B cell (primary cell): ENCODE results near the gene SPTB. TPM values are rescaled to one million over a fixed set of nuclear protein-coding genes. Genes with fewer than 3 reads are reported as not detected.

Experiments
- ATAC-seq: fragments of 200-7000 bp; cut with Tn5 transposase; one replicate; pipeline ENCODE4 v1.10.0; 2021; ENCODE audit warnings: low read depth, mild to moderate bottlenecking, moderate number of reproducible peaks, moderate library complexity
- CTCF ChIA-PET: fragments of 350-600 bp; sonication (Branson Sonifier 250); formaldehyde crosslinking; loops from one replicate; lab custom pipeline; 2021; ENCODE audit warnings: antibody characterized with exemption, inconsistent platforms; lab: Charles Lee
- POLR2A ChIA-PET: fragments of 350-600 bp; sonication (Branson Sonifier 250); formaldehyde crosslinking; loops from one replicate; lab custom pipeline; 2021; ENCODE audit warnings: antibody characterized with exemption; lab: Charles Lee
- DNase-seq: peaks from one replicate; pipeline ENCODE4 v3.0.0; 2013
- H2AFZ ChIP-seq: 2 replicates; pipeline ENCODE4 v1.6.1; 2012; ENCODE audit warnings: mild to moderate bottlenecking, low read depth, low read length; ENCODE audit not compliant: insufficient read depth, poor library complexity, severe bottlenecking
- H3K27ac ChIP-seq, 2 donors: 1 replicate in 1 of 2; 2 replicates in 1 of 2; pipeline ENCODE4 v1.5.1; 2012 to 2013; ENCODE audit warnings: low read length in 2 of 2, mild to moderate bottlenecking in 2 of 2, moderate library complexity in 1 of 2
- H3K27me3 ChIP-seq, 4 experiments: fragments of 200-600 bp in 1 of 4; sonication (generic) in 1 of 4; replicated peaks in 1 of 4; 1 replicate in 2 of 4; 2 replicates in 2 of 4; pipeline versions ENCODE4 v1.6.1 to v1.7.0; 2013 to 2016; ENCODE audit warnings: low read length in 3 of 4, mild to moderate bottlenecking in 2 of 4, mixed read lengths in 1 of 4, moderate library complexity in 1 of 4; ENCODE audit not compliant: insufficient read depth in 4 of 4, control insufficient read depth in 3 of 4; ENCODE audit errors: control extremely low read depth in 1 of 4
- H3K36me3 ChIP-seq, 2 experiments: replicated peaks in 1 of 2; 1 replicate in 1 of 2; 2 replicates in 1 of 2; pipeline versions ENCODE4 v1.6.1 to v1.7.1; 2013; ENCODE audit warnings: low read length in 1 of 2; ENCODE audit not compliant: insufficient read depth in 2 of 2, control insufficient read depth in 1 of 2; ENCODE audit errors: control extremely low read depth in 1 of 2, extremely low read depth in 1 of 2
- H3K4me1 ChIP-seq, 2 donors: fragments of 200-600 bp in 1 of 2; sonication (generic) in 1 of 2; 1 replicate in 1 of 2; 2 replicates in 1 of 2; pipeline versions ENCODE4 v1.5.1 to v1.6.1; 2013 to 2017; ENCODE audit warnings: low read length in 2 of 2; ENCODE audit not compliant: control insufficient read depth in 2 of 2, insufficient read depth in 2 of 2
- H3K4me2 ChIP-seq: replicated peaks from 2 replicates; pipeline ENCODE3; 2012; ENCODE audit warnings: mild to moderate bottlenecking, low read depth, low read length; ENCODE audit not compliant: poor library complexity, severe bottlenecking
- H3K4me3 ChIP-seq, 5 experiments: fragments of 200-600 bp in 1 of 5; sonication (generic) in 1 of 5; 1 replicate in 3 of 5; 2 replicates in 2 of 5; pipeline versions ENCODE4 v1.5.1 to v1.7.0; 2011 to 2016; ENCODE audit warnings: low read length in 4 of 5, mild to moderate bottlenecking in 4 of 5, low read depth in 2 of 5, control low read depth in 1 of 5, moderate library complexity in 1 of 5; ENCODE audit not compliant: insufficient read depth in 1 of 5; ENCODE audit errors: control extremely low read depth in 1 of 5, extremely low read depth in 1 of 5
- H3K79me2 ChIP-seq: fragments of 200-600 bp; sonication (generic); one replicate; pipeline ENCODE4 v1.6.0; 2016; ENCODE audit warnings: low read length; ENCODE audit not compliant: control insufficient read depth, insufficient read depth
- H3K9ac ChIP-seq: fragments of 200-600 bp; sonication (generic); 2 replicates; pipeline ENCODE4 v1.6.1; 2017; ENCODE audit warnings: mild to moderate bottlenecking, low read length, moderate library complexity
- H3K9me3 ChIP-seq, 3 donors: one replicate each; pipeline versions ENCODE4 v1.6.1 to v1.7.1; 2013; ENCODE audit warnings: low read length in 2 of 3; ENCODE audit not compliant: control insufficient read depth in 2 of 3, insufficient read depth in 1 of 3; ENCODE audit errors: control extremely low read depth in 1 of 3
- H4K20me1 ChIP-seq: 2 replicates; pipeline ENCODE4 v1.6.0; 2012; ENCODE audit warnings: mild to moderate bottlenecking, low read length; ENCODE audit not compliant: insufficient read depth, control insufficient read depth, poor library complexity, severe bottlenecking
- H3K27ac Mint-ChIP-seq: one replicate; pipeline ENCODE4 v1.8.0; 2021; ENCODE audit warnings: mixed read lengths
- H3K27me3 Mint-ChIP-seq: one replicate; pipeline ENCODE4 v1.8.0; 2021; ENCODE audit warnings: mixed read lengths
- H3K4me1 Mint-ChIP-seq: one replicate; pipeline ENCODE4 v1.8.0; 2021; ENCODE audit warnings: mixed read lengths
- H3K4me3 Mint-ChIP-seq: one replicate; pipeline ENCODE4 v1.8.0; 2021; ENCODE audit warnings: mixed read lengths
- H3K9me3 Mint-ChIP-seq: one replicate; pipeline ENCODE4 v1.8.0; 2022; ENCODE audit warnings: mixed read lengths; ENCODE audit not compliant: insufficient read depth
- EZH2 ChIP-seq: IDR thresholded peaks from 2 replicates; pipeline ENCODE4 v1.6.1; 2012; ENCODE audit warnings: borderline replicate concordance, low read depth, mild to moderate bottlenecking, moderate library complexity, low read length; ENCODE audit not compliant: insufficient read depth, poor library complexity, severe bottlenecking
- WGBS: methylation state at CpG from one replicate; pipeline ENCODE4 v1.1.5; 2013; ENCODE audit warnings: missing lambda C conversion rate; ENCODE audit not compliant: insufficient coverage; 5-methylcytosine and 5-hydroxymethylcytosine counted together
- intact Hi-C: fragments of 100-400 bp; cut with micrococcal nuclease; formaldehyde crosslinking; loops from one replicate; pipeline ENCODE4 v1.10.0; 2022
- polyA plus RNA-seq: library from polyadenylated mRNA; depleted of rRNA; stranded (reverse); fragments of >200 nt; gene quantifications from 2 replicates; pipeline ENCODE4 v1.2.3, GENCODE V29; 2012
- total RNA-seq, 2 donors: library from RNA; stranded (reverse); fragments of 120-200 nt in 1 of 2; gene quantifications; 1 replicate in 1 of 2; 2 replicates in 1 of 2; pipeline versions ENCODE4 v1.2.3 to v1.2.4, GENCODE V29; 2013 to 2022
- TF ChIP-seq, protein P1 (sequence below): fragments of 200-600 bp; IDR thresholded peaks from one replicate; pipeline ENCODE4 v1.8.0; 2022; ENCODE audit warnings: antibody characterized with exemption, mild to moderate bottlenecking

The SPTB gene
- total and polyA plus RNA-seq, 2 donors (not counting 1 experiment from before 2014, with no cell fraction given), result 0.12 TPM; not detected in 1

DNA sequence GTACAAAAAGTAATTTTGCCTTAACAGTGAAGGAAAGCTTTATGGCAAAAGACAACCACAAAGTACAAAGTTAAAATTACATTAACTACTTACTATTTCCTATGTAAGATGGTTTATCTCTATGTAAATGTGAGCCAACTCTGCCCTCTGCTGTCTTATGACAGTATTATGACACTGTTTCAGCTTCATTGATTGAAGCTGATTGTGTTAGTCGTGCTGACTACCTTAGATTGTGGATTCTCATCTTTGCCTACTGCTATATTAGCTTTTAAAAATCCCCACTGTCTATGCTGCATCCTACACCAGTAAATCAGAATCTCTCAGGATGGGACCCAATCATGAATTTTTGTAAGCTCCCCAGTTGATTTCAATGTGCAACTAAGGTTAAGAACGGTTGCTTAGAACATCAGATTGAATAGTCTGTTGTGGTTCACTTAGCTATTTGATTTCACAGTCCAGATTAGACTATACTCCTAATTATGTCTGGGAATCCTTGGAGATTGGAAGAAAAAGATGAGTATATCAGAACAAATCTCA lies 12.2 kb upstream of the SPTB start:
- Mint-ChIP-seq H3K4me3 (no peak overlapping the region), H3K27ac (no peak overlapping the region), H3K27me3 (peaks cover 27% of the 10 kb centered on the region), H3K4me1 (no peaks in the 10 kb centered on the region), H3K9me3 (no peaks in the 10 kb centered on the region)
- H3K4me3 ChIP-seq, result no peak overlapping the region
- H3K36me3 ChIP-seq, result no peaks in the 10 kb centered on the region
- no peak overlapping the region for H3K4me2 ChIP-seq
- ATAC-seq (peak; percentile 65), DNase-seq (peak; percentile 63)
- POLR2A ChIA-PET, result no interaction called here
- H3K9ac ChIP-seq, result no peak overlapping the region
- no peaks in the 10 kb centered on the region for H3K79me2 ChIP-seq
- H4K20me1 ChIP-seq, result no peaks in the 10 kb centered on the region
- intact Hi-C loops, result loop anchor here (5.0 kb wide), 4 partner anchors 70 to 220 kb away; no protein-coding TSS in a partner anchor
- H3K9me3 ChIP-seq, result no peaks in the 10 kb centered on the region
- WGBS, result no CpG with 5 or more reads among the region's 2 CpGs
- H3K27me3 ChIP-seq, result peaks cover 0 to 5% (median 2%) of the 10 kb centered on the region in 4 experiments
- no peaks in the 10 kb centered on the region for H3K4me1 ChIP-seq
- CTCF ChIA-PET, result interaction anchor here (0.5 to 4.5 kb wide), 38 partner anchors 9 to 1095 kb away, joined by 3 to 105 read pairs (median 4); partner anchors contain the start of genes CHURC1, HSPA2 and SPTB
- H2AFZ ChIP-seq, result no peak overlapping the region
- H3K27ac ChIP-seq, result no peak overlapping the region
- TF ChIP-seq, protein P1, sequence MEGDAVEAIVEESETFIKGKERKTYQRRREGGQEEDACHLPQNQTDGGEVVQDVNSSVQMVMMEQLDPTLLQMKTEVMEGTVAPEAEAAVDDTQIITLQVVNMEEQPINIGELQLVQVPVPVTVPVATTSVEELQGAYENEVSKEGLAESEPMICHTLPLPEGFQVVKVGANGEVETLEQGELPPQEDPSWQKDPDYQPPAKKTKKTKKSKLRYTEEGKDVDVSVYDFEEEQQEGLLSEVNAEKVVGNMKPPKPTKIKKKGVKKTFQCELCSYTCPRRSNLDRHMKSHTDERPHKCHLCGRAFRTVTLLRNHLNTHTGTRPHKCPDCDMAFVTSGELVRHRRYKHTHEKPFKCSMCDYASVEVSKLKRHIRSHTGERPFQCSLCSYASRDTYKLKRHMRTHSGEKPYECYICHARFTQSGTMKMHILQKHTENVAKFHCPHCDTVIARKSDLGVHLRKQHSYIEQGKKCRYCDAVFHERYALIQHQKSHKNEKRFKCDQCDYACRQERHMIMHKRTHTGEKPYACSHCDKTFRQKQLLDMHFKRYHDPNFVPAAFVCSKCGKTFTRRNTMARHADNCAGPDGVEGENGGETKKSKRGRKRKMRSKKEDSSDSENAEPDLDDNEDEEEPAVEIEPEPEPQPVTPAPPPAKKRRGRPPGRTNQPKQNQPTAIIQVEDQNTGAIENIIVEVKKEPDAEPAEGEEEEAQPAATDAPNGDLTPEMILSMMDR, result peak; percentile 74
- TF ChIP-seq EZH2, result no peak

DNA sequence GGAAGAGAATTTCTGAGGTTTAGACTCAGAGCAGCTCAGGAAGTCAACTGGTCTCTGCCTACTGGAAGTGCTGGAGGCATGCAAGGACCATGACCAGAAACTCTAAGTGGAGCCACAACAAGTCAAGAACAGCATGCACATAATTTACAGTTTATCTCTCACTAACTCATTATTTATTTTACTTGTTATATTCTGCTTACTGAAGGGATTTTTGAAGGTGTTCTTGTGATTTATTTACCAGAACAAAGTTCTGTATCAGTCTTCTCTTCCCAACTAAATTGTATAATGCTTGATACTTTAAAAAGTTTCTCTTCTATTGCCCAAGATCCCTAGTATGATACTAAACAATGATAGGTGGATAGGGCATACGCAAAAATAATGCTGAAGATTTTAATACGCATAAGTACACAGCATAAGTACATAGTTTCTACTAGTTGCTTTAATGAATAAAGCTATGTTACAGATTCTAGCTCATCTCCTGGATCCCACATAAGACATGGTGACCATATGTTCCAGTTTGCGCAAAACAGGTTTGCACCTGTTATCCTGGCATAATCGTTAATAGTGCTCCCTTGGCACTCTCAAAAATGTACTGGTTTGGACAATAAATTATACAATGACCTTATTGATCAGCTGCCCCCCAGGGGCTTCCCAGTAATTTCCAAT lies 11.6 kb upstream of the SPTB start:
- no CpG with 5 or more reads among the region's 4 CpGs for WGBS
- no peak overlapping the region for H3K9ac ChIP-seq
- H3K27ac ChIP-seq, result no peak overlapping the region
- H4K20me1 ChIP-seq, result no peaks in the 10 kb centered on the region
- H2AFZ ChIP-seq, result no peak overlapping the region
- no peaks in the 10 kb centered on the region for H3K79me2 ChIP-seq
- no peak overlapping the region for H3K4me2 ChIP-seq
- TF ChIP-seq, protein P1, result no peak
- no peak for TF ChIP-seq EZH2
- no peaks in the 10 kb centered on the region for H3K4me1 Mint-ChIP-seq
- ATAC-seq (no peak), DNase-seq (no peak)
- H3K4me3 ChIP-seq, result no peak overlapping the region
- POLR2A ChIA-PET, result no interaction called here
- H3K9me3 Mint-ChIP-seq, result no peaks in the 10 kb centered on the region
- no peaks in the 10 kb centered on the region for H3K9me3 ChIP-seq
- intact Hi-C loops, result loop anchor here (5.0 kb wide), 4 partner anchors 69 to 219 kb away; no protein-coding TSS in a partner anchor
- H3K4me3 Mint-ChIP-seq, result no peak overlapping the region
- H3K27ac Mint-ChIP-seq, result no peak overlapping the region
- H3K4me1 ChIP-seq, result no peaks in the 10 kb centered on the region
- no peaks in the 10 kb centered on the region for H3K36me3 ChIP-seq
- H3K27me3 ChIP-seq, result peaks cover 0 to 7% (median 3%) of the 10 kb centered on the region in 4 experiments
- CTCF ChIA-PET, result interaction anchor here (0.5 to 4.5 kb wide), 39 partner anchors 10 to 1095 kb away, joined by 3 to 105 read pairs (median 4); partner anchors contain the start of genes CHURC1, HSPA2 and SPTB
- H3K27me3 Mint-ChIP-seq, result peaks cover 28% of the 10 kb centered on the region
